ENCODE results near the gene FRMD1.

The FRMD1 gene

DNA sequence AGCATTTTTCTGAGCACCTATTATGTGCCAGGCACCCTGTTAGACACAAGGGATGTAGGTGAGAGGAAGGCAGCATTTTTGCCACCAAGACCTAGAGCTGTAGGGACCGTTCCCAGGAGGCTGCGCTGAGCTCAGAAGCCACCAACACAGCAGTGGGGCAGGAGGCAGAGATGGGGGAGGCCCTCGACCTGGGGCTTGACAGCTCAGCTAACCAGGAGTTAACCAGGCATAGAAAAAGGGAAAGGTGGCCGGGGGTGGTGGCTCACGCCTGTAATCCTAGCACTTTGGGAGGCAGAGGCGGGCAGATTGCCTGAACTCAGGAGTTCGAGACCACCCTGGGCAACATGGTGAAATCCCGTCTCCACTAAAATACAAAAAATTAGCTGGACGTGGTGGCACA, 52.1 kb downstream of the FRMD1 start:
- DNase-seq (ENCODE audit: low spot score), result no peak

DNA sequence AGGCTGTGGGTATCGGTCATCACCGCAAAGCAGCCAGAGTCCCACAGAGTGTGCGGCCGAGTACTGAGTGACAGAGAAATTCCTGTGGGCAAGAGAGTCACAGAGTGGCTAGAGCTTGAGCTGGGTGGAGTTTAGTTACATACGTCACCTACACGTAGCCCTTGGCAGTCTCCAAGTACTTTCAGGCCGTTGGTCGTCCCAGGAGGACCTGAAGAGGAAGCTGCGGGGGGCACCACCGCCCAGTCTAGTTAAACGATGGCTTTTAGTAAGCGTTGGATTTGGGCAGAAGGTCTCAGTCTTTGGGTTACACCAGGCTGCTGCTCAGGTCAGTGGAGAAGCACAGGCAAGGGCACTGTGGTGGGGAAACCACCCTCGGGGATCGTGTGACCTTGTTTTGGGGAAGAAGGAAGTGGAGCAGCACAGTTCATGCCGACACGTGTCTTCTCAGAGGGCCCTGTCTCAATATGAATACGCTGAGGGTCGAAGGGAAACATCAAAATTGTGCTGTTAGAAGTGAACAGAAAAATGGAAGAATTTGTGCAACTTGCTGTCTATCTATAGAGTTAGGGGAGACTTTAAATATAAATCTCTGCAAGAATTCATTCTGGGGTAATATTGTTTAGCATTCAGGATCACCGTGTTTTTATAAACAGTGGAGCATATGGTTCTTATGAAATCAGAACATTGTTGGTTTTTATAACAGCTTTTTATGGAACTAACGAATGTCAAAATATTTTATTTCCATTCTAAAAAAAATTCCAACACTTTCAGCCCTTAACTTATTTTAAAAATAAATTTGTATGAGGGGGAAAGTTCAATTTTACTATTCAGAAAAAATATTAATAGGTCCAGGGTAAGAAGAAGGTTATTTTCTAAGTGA, 52.9 kb downstream of the FRMD1 start:
- peak; percentile 50 for DNase-seq (ENCODE audit: low spot score)

DNA sequence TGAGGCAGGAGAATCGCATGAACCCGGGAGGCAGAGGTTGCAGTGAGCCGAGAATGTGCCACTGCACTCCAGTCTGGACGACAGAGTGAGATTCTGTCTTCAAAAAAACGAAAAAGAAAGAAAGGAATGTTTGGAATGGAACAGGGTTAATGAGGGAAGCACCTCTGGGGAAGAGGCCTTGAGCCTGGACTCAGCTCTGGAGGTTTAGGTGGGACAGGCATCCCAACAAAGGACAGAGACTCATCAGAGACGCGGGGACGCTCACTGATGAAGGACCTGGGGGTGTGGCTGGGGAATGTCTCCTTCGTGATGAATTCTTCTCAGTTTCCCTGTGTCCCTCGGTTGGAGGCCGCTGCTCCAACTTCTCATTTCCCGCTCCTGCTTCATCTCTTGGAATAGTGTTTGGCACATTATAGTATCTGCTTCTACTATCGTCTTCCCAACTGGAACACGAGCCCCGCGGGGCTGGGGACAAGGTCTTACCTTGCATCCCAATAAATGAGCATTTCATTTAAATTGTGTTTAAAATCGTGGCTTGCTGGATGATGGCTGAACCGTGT, 54.0 kb downstream of the FRMD1 start:
- no peak for DNase-seq (ENCODE audit: low spot score)

DNA sequence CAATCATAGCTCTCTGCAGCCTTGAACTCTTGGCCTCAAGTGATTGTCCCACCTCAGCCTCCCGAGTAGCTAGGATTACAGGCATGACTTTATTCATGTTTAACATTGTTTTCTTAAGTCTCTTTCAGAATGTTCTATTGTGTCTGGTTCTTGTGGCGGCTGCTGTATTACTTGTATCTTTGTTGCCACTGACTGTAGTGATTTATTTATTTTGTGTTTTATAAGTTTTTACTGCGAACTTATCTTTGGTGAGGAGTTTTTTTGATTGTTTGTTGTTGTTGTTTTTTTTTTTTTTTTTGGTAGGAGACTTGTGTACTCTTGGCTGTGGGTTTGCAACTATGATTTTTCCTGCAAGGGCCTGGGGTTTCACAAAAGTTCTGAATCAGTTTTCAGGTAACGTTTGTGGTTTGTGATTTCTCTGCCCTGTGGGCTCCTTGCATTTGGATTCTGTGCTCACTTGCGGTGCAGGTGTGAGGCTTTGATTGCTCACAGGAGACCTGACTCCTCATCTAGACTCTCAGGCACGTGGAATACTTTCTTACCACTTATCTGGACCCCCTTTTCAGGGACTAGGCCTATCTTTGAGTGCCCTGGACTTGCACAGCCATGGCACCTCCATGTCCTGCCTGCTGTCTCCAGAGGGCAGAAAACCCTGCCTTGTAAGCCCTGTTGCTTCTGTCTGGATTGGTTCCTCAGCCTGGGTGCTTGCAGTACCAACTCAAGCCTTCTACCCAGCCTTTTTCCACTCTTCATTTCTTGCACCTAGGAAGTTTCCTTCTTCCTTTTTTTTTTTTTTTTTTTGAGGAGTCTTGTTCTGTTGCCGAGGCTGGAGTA, 56.3 kb downstream of the FRMD1 start:
- no peak for DNase-seq (ENCODE audit: low spot score)

DNA sequence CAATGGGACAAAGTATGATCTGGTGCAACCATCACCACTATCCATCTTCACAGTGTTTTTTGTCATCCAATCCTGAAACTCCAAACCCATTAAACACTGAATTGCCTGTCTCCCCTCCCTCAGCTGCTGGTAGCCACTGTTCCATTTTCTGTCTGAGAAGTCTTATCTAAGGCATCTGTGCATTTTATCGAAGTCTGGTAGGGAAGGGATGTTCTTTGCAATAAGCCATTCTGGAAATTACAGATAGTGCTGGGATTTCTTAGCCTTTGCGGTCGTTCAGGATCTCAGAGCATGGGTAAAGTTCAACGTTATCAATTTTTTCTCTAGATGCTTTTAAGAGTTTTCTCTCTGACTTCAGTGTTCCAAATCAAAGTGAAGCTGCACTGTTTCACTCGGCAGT, 57.4 kb downstream of the FRMD1 start:
- DNase-seq (ENCODE audit: low spot score), result no peak

DNA sequence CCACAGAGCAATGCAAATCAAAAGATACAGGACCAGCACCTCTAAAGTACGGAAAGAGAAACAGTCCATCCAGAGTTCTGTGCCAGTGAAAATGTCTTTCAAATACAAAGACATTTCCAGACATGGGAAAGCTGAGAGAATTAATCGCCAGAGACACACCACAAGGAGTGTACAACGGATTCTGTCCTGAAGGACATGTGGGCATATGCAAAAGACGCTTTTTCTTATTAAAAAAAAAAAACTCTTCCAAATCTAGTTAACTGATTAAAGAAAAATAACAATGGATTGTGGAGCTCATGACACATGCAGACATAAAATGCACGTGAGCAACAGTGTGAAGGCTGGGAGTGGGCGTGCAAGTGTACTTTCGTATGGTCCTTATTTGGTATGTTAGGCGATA, 58.8 kb downstream of the FRMD1 start:
- DNase-seq (ENCODE audit: low spot score), result no peak

DNA sequence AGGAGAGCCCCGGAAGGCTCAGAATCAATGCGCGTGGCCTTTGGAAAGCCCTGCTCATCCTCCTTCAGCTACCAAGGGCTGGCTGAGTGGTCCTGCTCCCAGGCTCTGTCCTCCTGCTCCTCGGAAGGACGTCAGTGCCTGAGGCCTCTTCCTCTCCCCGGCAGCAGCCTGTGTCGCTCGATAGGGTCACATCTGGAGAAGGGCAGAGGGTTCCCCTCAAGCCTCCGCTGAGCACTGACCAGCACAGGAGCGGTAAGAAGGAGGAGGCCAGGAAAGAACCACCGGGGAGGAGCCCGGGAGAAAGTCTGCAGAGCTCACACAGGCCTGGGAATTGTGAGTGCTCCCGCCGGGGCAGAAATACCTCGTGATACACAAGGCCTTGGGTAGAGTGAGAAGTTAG, 60.3 kb downstream of the FRMD1 start:
- DNase-seq (ENCODE audit: low spot score), result no peak

DNA sequence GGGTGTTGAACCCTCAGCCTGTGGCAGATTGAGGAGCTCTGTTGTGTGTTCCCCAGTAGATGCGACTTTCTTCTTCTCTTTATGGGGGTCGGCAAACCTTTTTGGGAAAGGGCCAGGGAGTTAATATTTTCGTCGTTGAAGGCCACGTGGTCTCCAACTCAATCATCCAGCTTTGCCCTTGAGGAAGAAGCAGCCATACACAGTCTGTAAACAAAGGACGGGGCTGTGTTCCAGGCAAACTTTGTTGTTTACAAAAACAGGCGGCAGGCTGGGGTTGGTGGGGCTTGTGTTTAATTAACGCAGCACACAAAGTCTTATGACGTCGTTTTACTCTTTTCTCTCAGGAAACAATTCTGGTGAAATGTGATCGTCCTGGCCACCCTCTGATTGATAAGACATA, 61.4 kb downstream of the FRMD1 start:
- no peak for DNase-seq (ENCODE audit: low spot score)

DNA sequence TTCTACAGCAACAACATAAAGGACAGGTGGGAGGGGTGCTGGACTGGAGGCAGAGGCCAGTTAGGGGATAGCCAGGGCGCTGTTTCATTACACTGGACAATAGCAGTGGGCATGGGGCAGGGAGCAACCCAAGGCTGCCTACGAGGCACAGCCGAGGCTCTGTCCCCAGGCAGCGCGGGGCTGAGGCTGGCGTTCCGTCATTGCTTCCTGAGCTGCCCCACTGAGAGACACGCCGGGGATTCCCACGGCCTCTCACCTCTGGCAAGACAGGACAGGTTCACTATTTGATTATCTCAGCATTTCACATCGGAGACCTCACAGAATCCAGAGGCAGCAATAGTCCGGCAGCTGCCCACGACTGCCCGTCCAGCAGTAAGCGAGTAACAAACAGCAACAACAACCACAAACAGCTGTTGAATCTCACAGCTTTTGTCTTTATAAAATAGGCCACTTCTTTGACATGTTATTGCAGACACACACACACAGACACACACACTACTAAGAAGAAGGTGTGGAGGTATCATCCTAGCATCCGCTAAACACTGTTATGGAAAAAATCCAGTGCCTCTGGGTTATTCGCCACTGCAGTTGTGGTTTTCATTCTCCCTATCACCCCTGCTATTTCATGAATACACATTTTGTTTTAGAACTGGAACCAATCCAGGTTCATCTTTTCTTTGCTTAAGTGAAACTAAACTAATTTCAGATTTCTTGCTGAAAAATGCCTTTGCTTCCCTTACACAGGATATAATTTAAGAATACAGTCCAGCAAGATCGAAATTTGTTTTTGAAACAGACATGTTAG, 62.1 kb downstream of the FRMD1 start:
- no peak for DNase-seq (ENCODE audit: low spot score)

DNA sequence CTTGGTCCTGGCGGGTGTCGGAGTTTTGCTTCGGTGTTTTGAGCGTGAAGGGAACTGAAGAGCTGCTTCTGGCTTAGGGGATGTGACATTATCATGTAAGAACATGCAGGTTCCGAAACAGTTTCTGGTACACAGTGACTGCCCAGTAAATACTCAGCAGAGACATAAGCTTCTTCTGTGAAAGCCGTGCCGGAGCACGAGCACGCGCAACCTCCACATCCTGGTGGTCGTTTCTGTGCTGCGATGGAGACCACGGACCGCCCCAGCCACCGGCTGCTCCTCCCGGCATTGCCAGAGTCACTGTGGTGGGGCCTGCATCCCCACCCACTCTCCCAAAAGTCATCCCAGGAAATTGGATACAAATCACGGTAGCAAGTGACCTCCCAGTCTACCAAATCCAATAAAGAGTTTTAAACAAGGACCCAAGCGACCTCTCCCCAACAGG, 62.8 kb downstream of the FRMD1 start:
- no peak for DNase-seq (ENCODE audit: low spot score)

DNA sequence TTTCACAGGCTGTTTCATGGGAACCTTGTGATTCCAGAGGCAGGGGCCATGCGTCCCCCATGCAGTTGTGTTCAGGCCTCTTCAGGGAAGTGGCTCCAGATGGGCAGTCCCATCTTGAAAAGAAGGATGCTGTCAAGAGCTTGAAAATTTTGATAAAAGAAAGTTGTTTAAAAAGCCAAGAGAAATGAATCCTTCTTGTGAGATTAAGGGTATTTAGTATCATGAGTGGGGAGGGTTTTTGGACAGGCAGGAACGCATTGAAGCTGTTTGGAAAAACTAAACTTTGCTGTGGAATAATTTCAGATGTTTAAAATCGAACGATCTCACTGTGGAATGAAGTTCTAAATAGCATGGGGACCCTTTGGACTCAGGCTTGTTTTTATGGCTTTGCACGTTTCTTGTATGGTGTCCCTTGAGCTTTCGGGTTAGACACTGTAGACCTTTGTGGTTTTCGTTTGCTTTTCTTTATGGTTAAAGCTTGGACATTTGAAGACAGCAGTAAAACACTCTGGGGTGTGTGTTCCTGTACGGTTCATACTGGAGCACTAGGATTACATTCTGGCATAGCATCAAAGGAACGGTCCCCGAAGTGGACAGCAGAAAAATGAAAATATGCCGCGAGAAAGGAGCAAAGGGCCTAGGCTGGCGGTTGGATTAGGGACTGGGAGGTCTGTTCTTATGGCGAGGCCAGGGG, 63.4 kb downstream of the FRMD1 start:
- DNase-seq (ENCODE audit: low spot score), result no peak

DNA sequence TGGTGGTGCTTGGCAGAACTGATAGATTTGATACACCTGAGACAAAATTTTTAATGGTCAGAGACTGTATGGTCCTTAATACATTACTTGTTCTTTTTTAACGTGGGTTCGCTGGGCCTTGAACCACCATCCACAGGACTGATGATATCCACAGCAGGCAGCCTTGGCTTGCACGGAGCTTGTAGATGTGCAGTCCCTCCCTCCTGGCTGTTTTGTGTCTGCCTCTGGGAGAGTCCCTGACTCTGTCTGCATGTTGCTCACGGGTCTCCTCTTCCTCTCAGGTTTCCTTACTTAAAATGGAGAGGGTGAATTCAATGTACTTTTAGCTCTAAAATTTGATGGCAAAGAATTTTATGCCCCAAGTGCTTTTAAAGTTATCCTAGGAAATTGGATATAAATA, 64.0 kb downstream of the FRMD1 start:
- DNase-seq (ENCODE audit: low spot score), result no peak

DNA sequence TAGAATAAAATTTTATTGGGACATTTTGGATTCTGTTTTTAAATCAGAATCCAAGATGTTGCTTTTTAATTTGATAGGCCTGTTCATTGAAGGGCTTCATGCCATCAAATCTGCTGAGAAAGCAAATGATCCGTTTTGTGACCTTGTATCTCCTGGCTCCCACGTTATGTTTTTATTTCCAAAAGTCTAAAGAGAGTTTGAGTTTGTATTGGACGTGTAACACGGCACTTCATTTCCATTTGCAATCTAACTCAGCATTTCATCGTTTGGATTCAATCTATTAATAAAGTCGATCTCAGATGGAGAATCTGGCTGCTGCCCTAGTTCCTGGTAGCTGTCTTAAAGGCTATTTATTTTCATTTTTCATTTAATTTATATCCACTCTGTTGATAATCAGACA, 64.6 kb downstream of the FRMD1 start:
- no peak for DNase-seq (ENCODE audit: low spot score)

DNA sequence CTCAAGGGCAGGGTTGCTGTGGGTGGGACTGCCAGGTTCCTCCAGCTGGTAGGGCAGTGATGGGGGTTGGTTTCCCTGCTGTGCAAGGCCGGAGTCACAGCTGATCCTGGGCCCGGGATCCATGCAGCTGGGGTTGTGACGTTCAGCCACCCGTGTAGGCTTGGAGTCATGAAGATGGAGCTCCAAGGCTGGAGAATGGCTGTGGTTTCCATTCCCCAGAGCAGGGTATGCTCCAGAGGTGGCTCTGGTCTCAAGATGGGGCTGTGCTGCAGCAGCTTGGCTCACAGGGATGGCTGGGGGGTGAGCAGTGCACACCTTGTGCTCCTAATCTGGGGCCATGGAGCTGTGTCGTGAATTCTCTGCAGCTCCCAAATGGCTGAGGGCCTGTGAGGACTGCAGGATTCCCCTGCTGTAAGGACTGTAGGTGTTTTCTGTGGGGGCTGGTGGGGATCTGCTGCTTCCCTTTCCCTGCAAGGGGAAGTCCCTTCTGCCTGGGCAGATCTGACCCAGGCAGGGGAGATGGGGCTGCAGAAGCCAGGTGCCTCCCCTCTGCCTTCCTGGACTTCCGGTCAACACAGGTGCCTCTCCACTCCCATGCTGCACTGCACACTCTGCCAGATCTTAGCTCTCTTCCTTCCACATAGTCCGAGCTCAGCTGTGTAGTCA, 65.6 kb downstream of the FRMD1 start:
- DNase-seq (ENCODE audit: low spot score), result no peak

DNA sequence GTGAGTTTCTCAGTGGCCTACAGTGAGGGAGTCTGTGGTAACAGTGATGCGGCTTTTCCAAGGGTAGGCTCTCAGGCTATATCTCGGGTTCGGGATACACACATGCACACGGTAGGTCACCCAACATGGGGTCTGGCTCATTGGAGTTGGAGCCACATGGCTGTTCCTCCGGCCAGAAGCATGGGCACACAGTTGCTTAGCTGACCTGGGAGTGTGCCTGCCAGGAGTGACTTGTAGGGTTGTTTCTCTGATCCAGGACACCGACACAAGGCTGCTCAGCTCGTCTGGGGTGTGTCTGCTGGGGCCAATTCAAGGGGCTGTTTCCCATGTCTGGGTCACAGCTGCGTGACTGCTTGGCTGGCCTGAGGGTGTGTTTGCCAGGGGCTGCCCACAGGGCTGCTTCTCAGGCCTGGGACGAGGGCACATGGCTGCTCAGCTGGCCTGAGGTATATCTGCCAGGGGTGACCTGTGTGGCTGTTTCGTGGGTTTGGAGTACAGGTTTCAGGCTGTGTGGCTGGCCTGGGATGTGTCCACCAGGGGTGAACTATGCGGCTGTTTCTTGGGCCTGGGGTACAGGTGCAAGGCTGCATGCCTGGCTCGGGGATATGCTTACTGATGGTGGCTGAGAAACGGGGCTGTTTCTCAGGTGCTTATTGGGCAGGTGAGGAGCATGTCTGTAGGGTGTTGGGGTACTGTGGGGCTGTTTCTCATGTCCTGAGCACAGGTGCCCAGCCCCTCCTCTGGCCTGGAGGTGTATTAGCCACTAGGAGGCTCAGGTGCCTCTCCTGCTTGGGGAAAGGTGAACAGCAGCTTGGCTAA, 66.4 kb downstream of the FRMD1 start:
- DNase-seq (ENCODE audit: low spot score), result no peak

DNA sequence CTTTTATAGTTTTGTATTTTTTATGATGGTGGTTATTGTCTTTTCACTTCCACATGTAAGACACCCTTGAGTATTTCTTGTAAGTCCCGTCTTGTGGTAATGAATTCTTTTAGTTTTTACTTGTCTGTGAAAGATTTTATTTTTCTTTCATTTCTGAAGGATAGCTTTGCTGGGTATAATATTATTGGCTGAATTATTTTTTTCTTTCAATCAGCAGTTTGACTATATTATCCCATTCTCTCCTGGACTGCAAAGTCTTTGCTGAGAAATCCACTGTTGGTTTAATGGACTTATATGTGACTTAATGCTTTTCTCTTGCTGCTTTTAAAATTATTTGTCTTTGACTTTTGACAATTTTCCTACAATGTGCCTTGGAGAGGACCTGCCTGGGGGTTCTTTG, 67.7 kb downstream of the FRMD1 start:
- DNase-seq (ENCODE audit: low spot score), result no peak

DNA sequence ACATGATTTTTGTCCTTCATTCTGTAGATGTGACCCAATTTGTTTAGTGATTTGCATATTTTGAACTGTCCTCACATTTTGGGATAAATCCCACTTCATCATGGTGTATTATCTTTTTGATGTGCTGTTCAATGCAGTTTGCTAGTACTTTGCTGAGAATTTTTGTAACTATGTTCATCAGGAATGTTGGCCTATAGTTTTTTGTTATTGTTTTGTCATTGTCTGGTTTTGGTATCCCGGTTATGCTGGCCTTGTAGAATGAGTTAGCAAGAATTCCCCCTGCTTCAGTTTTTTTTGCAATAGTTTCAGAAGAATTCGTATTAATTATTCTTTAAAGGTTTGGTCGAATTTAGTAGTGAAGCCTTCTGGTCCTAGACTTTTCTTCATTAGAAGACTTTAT, 69.7 kb downstream of the FRMD1 start:
- DNase-seq (ENCODE audit: low spot score), result no peak

DNA sequence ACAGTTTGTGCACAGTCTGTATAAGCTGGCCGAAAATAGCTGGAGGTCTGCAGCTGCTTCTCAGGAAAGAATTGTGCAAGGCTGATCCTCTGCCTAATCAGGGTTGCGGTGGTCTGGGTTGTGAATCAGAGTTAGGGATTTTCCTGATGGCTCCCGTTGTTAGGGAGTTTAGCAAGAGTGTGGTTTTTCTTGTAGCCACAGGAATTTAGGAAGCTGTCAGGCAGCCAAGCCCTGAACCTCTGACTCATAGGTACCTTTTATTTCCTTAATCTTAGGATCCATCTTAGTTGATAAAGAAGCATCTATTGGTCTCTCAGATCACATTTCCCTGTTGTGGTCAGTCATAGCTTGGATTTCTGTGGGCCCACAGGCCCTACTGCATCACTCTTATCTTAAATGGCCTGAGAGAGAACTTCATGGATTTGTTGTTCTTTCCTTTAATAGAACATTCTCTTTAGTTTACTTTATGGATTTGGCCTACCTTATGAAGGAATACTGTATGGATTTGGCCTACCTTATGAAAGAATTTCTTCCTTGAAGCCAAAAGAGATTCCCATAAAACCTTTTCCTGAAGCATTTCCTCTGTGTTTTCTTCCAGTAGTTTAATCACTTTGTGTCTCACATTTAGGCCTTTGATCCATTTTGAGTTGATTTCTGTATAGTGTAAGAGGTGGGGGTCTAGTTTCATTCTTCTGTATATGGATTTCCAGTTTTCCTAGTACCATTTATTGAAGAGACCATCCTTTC, 71.2 kb downstream of the FRMD1 start:
- peak; percentile 95 for DNase-seq (ENCODE audit: low spot score)

DNA sequence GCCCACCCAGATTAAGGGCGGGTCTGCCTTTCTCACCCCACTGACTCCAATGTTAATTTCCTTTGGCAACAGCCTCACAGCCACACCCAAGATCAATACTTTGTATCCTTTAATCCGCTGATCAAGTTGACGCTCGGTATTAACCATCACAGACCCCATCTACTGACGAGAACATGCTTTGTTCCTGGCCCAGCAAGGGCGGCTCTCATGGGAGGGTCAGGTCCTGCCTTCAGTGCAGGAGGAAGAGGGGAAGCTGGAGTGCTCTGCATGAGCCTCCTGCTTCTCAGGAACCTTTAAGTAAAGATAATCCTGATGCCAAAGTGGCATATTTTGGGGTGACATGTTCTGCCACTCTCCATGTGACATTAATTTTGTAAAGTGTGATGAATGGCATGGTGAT, 73.2 kb downstream of the FRMD1 start:
- no peak for DNase-seq (ENCODE audit: low spot score)

Measured in SW480 (cell line).